Myocyte (in vitro differentiated cells): Measurements from ENCODE around the gene TEX2. TPM values are rescaled to one million over a fixed set of nuclear protein-coding genes. Genes with fewer than 3 reads are reported as not detected.

Source experiments
- DNase-seq: peaks from one replicate; pipeline ENCODE4 v3.0.0-alpha.2; 2012; ENCODE audit warnings: low read depth
- total RNA-seq: library from RNA; depleted of rRNA; stranded (reverse); fragments of >200 nt; gene quantifications from 2 replicates; pipeline ENCODE4 v1.2.3, GENCODE V29; 2014

TEX2 gene
- total RNA-seq, 1 donor from 2014 or later, result 77.4 TPM

DNA sequence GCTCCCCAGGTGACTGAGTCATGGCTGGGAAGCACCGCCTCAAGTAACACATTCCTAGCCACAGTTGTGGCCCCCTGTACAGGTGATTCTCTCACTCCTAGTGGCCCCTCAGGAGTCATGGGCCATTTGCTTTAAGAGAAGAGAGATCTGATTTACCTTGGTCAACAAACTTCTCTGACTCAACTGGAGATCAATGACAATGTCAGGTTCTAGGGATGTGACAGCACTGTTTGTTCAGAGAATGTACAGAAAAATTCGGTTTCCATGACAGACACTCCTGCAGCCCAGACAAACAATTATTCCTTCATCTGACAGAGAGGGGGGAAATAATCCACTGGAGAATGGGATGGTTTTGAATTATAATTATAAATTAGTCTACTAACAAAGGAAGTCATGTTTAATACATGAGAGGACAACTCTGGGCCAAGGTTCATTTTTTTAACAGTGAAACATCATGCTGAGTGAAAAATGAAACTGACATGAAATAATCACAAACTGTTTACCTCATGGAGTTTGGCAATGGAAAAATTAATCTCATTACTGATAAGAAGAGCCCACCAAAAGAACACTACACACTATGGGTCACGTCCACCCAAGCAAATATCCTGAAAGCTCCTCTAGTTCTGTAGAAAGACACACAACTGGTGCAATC lies 142.8 kb downstream of the TEX2 start:
- DNase-seq, result no peak

DNA sequence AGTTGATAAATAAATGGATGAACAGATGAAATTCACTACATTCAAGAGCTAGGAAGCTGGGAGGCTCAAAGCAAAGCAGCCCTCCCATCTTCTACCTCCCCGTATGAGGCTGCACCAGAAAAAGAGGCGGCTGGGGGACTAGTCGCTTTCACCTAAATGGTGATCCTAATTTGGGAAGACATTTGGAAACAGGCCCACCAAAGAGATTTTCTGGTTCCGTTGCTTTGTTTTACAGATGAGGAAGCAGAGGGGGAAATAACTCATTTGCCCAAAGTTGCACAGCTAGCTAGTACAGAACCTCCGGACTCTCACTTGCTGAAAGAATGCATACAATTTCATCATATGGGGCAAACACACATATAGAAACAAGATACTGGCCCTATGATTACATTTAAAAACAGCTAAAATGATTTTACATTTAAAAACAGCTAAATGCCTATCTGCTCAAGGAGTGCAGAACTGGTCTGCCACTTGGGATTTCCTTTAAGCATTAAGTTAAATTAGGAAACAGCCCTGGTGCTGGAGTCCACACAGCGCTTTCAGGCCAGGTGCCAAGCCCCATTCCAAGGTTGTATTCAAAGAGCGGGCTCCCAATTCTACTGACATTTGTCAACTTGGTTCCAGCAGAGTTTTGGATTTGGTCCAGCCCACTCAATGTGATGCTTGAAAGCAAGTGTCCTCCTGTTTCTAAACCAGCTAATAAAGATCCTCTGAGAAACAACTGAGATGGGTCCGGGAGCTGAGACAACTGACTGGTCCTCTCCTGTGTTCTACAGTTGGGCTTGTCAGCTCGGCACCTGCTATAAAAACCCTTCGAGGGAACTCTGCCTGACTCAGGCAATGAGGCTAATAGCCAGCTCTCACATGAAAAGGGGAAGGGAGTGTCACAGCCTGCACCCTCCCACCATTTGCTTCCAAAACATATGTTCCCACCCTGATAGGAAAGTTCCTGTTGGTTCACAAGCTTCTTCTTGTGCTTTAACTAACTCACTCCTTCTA lies 144.8 kb downstream of the TEX2 start:
- peak; percentile 84 for DNase-seq

DNA sequence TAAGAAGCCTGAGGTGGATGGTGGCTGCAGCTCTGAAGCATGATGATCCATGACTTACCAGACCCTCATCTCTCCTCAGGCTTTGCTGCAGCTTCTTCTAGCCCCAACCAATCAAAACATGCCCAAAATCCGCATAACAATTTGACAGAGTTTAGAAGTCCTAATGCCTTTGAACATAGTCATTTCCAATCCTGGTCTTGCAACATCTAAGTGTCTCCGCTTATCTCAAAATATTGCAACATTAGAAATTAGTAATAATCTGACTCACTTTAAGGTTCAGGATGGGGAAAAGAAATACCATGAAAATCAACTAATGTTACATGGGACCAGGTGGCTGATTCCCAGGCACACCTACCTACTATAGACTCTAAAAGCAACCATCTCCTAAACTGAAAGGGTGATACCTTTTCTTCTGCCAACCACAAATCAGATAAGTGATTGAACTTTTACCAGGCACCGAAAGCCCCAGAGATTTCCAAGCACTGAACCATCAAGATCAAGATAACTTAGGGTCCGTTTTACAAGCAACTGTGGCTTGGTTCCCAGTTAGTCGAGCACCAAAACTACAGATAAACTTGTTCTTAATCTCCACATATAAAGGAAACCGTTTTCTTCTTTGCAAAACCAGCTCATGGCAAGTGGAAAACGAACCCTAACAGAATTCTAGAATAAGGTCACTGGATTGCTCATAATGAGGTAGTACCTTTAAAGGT lies 147.1 kb downstream of the TEX2 start:
- no peak for DNase-seq

DNA sequence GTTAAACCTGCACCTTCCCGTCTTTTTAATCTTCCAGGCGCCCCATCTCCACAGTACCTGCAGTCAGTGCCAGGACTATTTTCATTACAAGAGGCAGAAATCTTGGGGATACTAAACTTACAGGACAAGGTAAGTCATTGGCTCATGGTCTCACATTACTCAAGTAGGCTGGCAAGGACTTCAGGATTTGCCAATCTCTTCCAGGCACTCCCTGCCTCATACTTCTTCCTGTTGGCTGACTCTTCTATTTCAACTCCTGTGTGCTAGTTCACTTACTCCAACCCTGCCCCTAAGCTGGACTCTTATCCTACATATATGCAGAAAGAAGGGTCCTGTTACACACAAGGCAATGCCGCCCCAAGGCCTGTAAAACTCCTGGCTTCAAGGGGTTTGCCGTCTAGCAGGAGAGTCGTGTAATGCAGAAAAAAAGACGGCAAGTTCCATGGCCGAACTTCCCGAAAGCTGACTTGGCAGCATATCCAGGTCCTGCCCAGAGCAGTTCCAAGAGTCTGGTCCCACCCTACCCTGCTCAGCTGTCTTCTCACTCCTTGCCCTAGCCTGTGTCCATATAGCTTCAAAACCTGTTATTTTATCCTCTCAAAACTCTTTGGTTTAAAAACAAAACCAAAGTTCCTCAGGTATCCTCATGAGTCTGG lies 147.9 kb downstream of the TEX2 start:
- no peak for DNase-seq

DNA sequence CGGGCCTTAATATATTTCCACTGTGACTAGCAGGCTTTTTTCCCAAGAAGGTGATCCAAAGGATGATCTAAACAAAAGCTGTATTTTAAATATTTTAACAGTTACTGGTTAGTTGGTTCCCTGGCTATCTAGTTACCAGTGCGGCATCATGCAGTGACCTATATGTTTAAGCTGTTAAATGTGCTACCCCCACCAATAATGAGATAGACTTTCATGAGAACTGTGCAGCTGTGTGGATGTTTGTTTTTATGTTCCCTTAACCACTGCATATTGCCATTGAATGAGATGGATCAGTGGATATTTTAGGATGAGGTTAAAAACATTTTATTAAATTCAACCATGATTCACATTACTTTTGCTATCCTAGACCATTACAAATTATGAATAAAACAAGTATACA lies 150.1 kb downstream of the TEX2 start:
- DNase-seq, result no peak

DNA sequence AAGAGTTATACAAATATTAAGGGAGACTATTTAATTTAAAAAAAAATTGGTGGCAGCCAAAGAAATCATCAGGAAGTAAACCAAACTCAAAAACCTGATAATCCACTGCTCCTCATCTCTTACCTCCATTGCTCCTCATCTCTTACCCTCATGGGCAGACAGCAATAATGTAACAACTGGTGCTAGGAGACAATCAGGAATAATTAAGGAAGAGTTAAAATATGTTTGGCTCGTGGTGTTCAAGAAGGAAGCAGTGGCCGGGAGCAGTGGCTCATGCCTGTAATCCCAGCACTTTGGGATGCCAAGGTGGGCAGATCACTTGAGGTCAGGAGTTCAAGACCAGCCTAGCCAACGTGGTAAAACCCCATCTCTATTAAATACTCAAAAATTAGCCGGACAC lies 151.2 kb downstream of the TEX2 start:
- DNase-seq, result no peak

DNA sequence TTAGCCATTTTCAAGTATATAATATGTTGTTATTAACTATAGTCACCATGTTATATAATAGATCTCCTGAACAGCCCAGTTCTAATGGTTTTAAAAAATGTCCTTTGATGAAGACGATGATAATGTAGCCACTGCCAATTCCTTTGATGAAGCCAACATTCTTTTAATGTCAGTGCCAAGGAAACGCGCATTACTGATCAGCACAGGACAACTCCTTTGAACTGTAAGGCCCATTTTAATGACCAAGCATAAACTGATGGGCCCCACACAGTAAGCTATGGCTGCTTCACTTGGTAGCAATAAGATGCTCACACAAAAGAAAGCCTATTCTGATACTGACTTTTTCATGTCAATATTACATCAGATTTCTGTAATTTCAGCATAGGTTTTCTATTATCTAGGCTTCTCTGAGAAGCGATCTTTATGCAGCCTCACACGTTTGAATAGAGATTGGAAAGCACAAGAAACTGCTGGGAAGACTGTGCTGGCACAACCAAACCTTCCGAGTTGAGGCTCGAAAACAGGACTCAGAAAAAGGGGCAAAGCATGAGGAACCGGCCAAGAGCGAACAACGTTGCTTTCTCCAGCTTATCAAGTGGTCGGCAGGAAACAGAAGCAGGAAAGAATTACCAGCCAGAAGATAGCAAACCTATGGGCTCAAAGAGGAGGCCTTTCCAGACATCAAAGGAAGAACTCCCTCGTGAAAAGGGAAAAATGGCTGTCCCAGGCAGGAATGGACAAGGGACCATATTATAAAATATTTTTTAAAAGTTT lies 152.5 kb downstream of the TEX2 start:
- no peak for DNase-seq

DNA sequence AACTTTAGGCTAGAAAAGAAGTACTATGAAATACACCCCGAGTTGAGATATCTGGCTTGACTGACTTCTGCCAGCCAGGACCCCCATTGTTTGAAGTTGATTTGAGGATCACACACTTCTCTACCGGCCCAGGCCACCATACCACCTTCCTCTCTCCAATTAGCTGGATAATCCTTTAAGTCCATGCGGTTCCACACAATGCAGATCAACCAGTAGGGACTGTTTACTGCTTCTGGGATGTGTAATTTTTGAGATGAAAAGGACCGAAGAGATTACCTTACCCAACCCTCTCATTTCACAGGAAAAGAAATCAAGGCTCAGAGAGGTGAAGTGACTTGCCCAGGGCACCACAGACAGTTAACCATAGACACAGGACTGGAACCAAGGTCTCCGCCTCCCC lies 153.7 kb downstream of the TEX2 start:
- no peak for DNase-seq

DNA sequence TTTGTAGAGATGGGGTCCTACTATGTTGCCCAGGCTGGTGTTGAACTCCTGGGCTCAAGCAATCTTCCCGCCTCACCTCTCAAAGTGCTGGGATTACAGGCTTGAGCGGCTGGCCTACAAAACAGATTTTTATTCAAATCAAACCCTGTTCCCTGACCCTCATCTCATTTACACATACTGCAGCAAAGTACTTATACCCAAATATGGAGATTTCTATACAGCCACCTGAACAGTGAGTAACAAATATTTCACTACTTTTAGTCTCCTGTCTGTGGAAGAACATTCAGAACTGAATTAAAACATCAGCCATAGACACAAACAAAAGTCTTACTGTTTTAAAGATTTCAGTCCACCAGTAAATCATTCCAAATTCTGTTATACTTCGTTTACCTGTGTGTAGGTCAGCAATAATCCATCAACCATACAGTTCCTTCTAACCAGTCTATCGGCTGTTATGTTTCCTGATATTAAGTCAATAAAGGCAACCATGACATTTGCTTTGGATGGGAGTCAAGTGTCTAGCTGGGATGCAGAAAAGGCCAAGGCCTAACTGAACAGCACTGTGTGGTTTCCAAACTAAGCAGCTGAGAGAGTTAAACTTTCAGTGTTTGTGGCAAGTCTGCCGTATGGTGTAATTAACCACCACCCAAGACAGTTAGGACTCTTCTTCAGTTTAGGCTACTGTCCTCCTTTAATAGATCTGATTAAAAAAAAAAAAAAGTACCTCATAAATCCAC lies 155.4 kb downstream of the TEX2 start:
- peak; percentile 64 for DNase-seq

DNA sequence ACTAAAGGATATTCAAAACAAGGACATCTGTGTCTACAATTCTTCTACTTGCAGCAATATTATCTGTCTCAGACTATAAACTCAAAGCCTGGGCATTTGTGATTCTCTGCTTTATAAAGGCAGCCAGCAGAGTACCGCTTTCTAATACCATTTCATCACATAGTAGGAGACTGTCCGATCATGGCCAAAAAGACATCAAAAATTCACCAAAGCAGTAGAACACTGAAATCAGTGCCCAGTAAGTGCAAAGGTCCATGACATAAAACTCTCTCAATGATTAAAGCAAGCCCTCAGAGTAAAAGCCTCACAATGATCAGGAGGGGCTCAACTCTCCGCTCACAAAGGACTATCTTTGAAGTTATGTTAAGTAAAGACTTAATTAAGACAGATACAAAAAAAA lies 156.1 kb downstream of the TEX2 start:
- no peak for DNase-seq

DNA sequence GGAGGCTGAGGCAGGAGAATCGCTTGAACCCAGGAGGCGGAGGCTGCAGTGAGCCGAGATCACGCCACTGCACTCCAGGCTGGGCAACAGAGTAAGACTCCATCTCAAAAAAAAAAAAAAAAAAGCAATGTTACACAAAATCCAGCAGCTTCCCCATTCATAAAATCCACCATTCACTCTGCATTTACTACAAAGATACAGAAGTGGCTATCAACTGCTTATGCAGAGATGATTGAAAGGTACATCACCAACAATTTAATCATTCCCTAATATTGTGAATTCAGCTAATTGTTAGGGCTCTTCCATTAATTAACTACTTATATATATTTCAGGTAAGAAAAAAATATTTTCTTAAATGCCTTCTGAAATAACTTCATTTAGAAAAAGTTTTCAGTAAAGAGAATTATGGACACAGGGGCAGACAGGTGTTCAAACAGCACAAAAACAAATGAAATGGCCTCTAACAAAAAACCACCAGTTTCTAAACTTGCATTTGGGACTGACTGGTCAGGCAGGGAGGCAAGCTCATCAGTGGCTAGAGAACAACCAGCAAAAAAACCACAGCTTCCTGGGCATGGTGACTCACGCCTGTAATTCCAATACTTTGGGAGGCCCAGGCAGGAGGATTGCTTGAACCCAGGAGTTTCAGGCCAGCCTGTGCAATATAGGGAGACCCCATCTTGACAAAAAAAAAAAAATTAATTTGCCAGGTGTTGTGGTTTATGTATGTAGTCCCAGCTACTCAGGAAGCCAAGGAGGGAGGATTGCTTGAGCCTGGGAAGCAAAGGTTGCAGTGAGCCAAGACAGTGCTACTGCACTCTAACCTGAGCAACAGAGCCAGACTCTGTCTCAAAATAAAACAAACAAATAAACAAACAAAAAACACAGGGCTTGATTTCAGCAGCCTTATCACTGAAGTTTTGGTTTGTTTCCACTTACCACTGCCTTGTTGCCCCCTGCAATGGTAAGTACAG lies 159.4 kb downstream of the TEX2 start:
- peak; percentile 44 for DNase-seq

DNA sequence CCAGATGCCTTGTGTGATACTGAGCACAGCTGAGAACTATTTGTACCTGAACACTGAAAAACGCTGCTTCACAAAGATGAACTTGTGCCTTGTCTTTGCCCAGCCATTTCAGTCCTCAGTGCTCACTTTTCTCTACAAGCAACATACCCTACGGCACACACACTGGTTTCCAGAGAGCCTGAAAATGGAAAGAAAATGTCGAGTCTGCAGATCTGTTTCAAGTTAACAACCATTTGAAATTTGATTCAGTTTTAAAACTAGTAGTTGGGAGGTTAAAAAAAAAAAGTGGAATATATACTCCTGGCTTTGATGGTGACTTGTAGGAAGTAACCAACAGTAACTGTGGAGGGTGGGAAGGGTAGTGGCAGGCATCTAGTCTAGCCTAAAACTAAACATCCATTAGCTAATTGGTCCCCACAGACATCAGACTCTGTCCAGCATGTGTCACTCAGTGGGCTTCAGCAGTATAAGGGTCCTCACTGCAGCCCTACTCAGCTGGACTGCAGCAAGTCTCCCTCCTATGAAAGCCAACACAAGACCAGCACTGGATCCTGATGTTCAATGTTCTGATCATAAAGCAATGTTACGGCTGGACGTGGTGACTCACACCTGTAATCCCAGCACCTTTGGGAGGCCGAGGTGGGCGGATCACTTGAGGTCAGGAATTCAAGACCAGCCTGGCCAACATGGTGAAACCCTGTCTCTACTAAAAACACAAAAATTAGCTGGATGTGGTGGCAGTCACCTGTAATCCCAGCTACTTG lies 160.3 kb downstream of the TEX2 start:
- no peak for DNase-seq

DNA sequence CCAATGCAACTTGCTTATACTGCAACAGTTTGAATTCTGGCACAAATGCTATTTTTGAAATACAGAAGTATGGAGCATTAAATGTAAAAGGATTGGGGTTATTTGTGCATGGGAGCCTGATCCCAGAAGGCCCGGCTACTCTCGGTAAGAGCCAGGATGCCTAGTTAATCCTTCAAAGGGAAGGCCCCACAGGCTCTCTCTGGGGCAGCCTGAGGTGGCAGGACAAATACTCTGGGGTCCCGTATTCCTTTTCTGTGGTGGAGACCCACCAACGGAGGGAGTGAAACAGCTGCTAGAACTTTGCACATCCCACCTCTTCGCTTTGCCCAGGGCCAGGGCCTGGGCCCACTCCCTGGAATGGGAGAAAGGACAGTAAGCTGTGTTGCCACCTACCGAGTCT lies 163.5 kb downstream of the TEX2 start:
- no peak for DNase-seq

Other genes starting within 250 kb of the TEX2 start
- gene ICAM2, start 242.6 kb downstream of the TEX2 start, total RNA-seq, result 1.2 and 2.0 TPM in 2 replicates
- gene ERN1, start 133.1 kb downstream of the TEX2 start, total RNA-seq, result 4.0 and 5.6 TPM in 2 replicates
- 0.29 and 3.0 TPM in 2 replicates for gene PECAM1, start 127.6 kb upstream of the TEX2 start, total RNA-seq
- 14.5 and 21.3 TPM in 2 replicates for gene MILR1, start 185.9 kb upstream of the TEX2 start, total RNA-seq
- gene POLG2, start 233.8 kb upstream of the TEX2 start, total RNA-seq, result 10.5 and 14.5 TPM in 2 replicates
- 300 and 476 TPM in 2 replicates for gene DDX5, start 243.0 kb upstream of the TEX2 start, total RNA-seq
- gene CEP95, start 243.7 kb upstream of the TEX2 start, total RNA-seq, result 23.3 and 24.4 TPM in 2 replicates